Measurements from ENCODE around the gene LTO1.

DNA sequence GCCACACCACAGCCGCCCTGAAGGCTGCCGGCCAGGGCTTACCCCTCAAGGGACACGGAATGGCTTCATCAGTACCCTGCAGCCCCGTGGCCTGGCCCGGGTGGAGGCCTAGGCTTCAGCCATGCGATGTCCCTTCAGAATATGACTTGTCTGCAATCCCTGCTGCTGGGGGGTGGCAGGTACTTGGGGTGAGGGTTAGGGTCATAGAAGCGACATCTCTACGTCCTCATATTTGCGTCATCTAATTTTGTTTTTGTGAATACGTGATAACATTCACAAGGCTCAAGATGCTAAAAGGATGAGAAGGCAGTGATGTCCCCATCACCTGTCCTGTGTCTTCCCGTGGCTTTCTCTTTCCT, 27.8 kb downstream of the LTO1 start:
- TF ChIP-seq EZH2phosphoT487 (IDR thresholded peaks at IDR 0.05; ENCODE audit: borderline replicate concordance, low read length): no peak
- no peak for TF ChIP-seq CTCF (conservative IDR thresholded peaks at IDR 0.05; ENCODE audit: low read depth, low read length)

All from PC-3 (cell line).